HG03108 (cell line): ENCODE results near the gene PRKCSH.
"Not testable (repeated sequence)": the region's sequence is repeated elsewhere in the genome, so short reads cannot be mapped to it uniquely, and the experiment has no call there.

Experiments used
- ATAC-seq: cut with Tn5 transposase; IDR thresholded peaks from one replicate; pipeline ENCODE4 v1.9.1; 2021; ENCODE audit warnings: moderate library complexity; ENCODE audit not compliant: unreplicated experiment

Gene PRKCSH

DNA sequence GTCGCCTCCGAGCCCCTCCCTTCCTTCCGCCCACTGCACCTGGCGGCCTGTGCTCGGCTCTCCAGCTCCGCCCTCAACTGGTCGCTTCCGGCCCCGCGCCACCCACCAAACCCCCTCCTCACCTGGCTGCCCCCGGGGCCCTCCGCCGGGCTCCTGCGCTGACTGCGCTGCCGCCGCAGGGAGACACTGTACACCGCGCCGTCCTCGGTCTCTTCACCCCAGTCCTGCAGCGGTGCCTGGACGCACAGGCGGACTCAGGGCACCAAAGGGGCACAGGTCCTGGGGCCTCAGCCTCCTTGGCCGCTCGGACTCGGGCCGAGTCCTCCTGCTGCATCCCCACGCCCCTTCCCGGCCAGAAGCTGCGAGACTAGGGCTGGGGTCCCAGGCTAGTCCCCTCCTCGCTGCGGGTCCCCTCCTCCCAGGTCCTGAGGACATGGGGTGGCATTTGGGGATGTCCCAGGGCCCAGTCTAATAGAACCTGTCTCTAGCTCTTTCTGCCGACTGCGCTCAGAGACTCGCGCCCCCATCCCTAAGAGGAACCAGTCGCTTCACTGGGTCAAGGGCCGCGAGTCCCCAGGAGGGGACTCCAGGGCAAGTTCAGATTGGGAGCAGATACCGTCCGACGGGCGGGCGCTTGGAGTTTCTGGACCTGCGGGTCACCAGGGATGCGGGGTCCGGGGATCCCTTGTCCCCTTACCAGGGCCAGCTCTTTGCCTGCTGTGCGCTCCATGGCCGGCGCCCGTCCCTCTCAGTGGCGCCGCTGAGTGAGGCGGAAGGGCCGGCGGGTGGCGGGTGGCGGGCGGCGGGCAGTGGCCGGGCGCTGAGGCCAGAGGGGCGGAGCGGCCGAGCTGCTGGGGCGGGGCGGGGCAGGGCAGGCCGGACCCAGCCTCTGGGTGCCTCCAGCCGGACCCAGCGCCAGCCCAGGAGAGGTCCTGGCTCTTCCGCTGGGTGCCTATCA is 16.6 kb upstream of the PRKCSH start, which contains the start of gene RGL3:
Gene RGL3, minus strand, starts transcription at position 766 of the 958 bp plus-strand sequence. Its CDS starts 36 bp downstream, at position 730.
- no peak for ATAC-seq

GRCh38 chr19:11420429-11421370 is 14.7 kb upstream of the PRKCSH start:
- ATAC-seq = no peak

DNA sequence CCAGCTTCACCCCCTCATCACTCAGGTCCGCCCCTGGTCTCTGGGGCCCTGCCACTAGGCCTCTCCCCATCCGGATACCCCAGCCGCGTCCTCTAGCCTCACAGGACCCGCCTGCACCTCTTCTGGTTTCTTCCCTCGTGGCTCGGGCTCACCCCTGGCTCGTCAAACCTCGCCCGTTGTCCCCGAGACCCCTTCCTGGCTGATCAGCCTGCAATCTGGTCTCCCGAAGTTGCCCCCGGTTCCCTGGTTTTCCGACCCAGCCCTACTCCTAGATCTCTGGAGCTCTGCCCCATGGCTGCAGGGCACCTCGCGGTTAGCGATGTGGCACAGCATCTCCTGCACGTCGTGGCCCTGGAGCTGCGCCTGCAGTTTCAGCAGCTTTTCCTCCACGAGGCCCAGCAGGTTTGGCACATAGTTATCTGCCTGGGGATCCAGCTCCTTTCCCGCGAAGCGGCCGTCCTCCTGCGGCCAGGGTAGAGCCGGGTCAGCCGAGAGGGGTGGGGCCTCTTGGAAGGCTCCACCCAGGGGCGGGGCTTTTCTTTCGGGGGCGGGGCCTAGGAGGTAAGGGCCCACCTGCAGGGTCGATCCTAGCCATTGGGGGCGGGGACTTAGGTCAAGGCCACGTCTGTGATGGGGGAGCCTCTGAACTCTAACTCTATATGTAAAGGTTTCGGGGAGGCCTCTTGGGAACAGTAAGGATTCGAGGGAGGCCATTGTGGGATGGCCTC is 13.9 kb upstream of the PRKCSH start:
- ATAC-seq = peak; percentile 16

DNA sequence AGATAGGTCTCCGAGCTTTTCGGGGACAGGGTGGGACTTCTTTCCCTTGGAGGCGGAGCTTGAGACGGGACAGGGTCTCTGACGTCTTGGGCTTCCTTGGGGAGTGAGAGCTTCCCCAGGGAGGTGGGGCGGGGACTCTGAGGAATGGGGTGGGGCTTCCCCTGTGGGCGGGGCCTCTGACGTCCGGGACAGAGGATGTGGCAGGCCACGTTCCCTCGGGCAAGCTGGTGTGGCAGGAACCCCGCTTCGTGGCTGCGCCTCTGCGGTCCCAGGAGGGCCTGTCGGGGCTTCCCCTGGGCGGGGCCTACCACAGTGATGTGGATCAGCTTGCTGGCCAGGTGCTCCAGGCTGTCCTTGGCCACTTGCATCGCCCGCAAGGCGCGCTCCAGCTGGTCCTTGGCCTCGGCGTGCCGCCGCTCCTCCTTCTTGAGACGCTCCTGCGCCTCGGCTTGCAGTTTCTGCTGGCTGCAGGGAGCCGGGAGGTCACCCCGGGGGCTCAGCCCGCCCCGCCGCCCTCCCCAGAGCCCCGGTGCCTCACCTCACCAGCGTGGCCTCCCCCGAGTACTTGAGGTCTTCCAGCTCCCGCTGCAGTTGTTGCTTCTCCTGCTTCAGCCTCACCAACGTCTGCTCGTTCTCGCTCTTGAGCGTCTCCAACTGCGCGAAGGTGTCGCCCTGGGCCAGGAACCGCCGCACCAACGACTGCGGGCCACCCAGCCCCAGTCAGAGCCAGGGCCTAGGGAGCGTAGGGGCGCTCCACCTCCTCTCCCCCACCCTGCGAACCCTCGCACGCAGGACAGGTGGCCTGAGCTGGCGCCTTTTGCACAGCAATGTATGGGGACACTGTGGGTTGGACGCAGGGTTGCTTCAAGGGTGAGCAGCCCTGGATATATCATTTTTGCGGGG is 13.0 kb upstream of the PRKCSH start:
- peak; percentile 78 for ATAC-seq

GRCh38 chr19:11423164-11423790 is 12.2 kb upstream of the PRKCSH start:
- no peak for ATAC-seq

- ATAC-seq = no peak
Measured at GRCh38 chr19:11423791-11424181, 11.6 kb upstream of the PRKCSH start.

- no peak for ATAC-seq
Measured at GRCh38 chr19:11425719-11426457, 9.5 kb upstream of the PRKCSH start.

GRCh38 chr19:11426656-11427055 is 8.8 kb upstream of the PRKCSH start:
- ATAC-seq = no peak

GRCh38 chr19:11433526-11433925 is 1.9 kb upstream of the PRKCSH start:
- ATAC-seq = not testable (repeated sequence)

- peak; percentile 9 for ATAC-seq
Measured at GRCh38 chr19:11434703-11435056, 755 bp upstream of the PRKCSH start.

DNA sequence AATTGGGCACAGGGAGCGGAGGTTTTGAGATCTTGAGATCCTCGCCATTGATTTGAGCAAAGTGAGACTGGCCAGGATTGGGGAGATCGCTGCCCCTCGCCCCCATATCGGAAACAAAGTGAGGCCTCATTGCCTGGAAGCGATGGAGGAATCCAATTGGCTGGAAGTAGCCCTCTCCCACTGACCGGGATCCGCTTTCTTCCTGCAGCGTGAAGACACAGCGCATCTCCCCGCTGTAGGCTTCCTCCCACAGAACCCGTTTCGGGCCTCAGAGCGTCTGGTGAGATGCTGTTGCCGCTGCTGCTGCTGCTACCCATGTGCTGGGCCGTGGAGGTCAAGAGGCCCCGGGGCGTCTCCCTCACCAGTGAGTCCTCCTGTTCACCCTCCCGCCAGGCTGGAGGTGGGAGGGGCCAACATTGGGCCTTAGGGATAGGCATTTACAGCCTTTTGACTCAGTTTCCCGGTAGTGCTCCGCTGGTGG is 438 bp downstream of the PRKCSH start:
- no peak for ATAC-seq

DNA sequence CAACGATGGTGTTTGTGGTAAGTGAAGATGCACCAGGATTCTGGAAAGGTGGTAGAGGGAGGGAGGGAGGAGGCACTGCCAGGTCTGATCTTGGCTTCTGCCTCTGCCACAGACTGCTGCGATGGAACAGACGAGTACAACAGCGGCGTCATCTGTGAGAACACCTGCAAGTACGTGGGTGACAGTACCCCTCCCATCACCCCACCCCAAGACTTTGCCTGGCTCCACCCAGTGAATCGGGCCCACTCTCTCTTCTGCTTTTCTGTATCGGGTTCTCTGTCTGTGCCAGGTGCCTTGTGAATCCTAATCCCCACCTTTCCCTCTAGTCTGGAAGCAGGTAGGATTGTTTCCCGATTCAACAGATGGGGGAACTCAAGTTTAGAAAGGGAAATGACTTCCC is 2.5 kb downstream of the PRKCSH start:
- ATAC-seq = no peak

GRCh38 chr19:11444059-11444458 is 8.6 kb downstream of the PRKCSH start:
- ATAC-seq = no peak

GRCh38 chr19:11445141-11445540 is 9.7 kb downstream of the PRKCSH start:
- no peak for ATAC-seq

GRCh38 chr19:11446271-11446651 is 10.8 kb downstream of the PRKCSH start:
- no peak for ATAC-seq

DNA sequence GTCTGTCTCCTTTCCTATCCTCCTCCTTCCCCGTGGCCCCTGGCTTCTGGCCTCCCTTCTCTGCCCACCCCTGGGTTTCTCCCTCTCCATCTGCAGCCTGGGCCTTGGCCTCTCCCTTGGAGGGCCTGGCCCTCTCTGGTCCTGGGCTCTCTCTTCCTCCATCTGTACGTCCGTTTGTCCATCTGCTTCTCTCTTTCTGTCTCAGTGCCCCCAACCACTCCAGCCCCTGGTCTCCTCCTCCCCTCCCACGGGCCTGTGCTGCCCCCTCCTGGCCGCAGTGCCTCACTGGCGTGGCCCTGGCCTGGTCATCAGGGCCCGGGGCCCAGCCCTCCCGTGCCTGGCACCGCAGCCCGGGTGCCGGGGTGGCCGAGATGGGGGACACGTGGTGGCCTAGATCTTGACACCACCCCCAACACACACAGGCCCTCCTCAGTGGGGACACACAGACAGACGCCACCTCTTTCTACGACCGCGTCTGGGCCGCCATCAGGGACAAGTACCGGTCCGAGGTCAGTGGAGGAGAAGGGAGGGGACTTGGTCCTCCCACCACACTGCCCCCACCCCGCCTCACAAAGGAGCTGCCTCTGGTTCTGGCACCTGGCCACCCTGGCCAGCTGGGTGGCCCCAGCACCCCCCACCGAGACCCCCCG is 11.3 kb downstream of the PRKCSH start:
- ATAC-seq = no peak

GRCh38 chr19:11447347-11448262 is 12.2 kb downstream of the PRKCSH start:
- no peak for ATAC-seq
